GM19397 (cell line): ENCODE measurements around the gene MLLT11.
"Not testable (repeated sequence)": the region's sequence is repeated elsewhere in the genome, so short reads cannot be mapped to it uniquely, and the experiment has no call there.

Source experiments
- ATAC-seq: cut with Tn5 transposase; IDR thresholded peaks from one replicate; pipeline ENCODE4 v1.9.1; 2021; ENCODE audit warnings: mild to moderate bottlenecking, moderate library complexity; ENCODE audit not compliant: unreplicated experiment

MLLT11 gene

GRCh38 chr1:151055581-151055980, 4.6 kb upstream of the MLLT11 start:
- no peak for ATAC-seq

- no peak for ATAC-seq
These were observed 4.0 kb upstream of the MLLT11 start for GRCh38 chr1:151056149-151056548.

GRCh38 chr1:151058692-151059091, 1.5 kb upstream of the MLLT11 start:
- ATAC-seq, result no peak

- ATAC-seq, result peak; percentile 85
These were observed 839 bp upstream of the MLLT11 start, which contains the start of gene CDC42SE1 for GRCh38 chr1:151059109-151060006. CDC42SE1 (minus strand) TSS chr1:151059622; CDS start chr1:151055730, 3,892 bp downstream.

- ATAC-seq, result no peak
These were observed 642 bp downstream of the MLLT11 start for GRCh38 chr1:151060657-151061421.

- ATAC-seq, result no peak
These were observed 1.5 kb downstream of the MLLT11 start for GRCh38 chr1:151061704-151062103.

GRCh38 chr1:151062741-151063371, 2.7 kb downstream of the MLLT11 start:
- no peak for ATAC-seq

- ATAC-seq, result no peak
These were observed 5.0 kb downstream of the MLLT11 start for GRCh38 chr1:151065089-151065645.

GRCh38 chr1:151067185-151067584, 7.0 kb downstream of the MLLT11 start:
- ATAC-seq, result no peak

- ATAC-seq, result no peak
These were observed 8.9 kb downstream of the MLLT11 start for GRCh38 chr1:151069103-151069486.

GRCh38 chr1:151070474-151071276, 10.5 kb downstream of the MLLT11 start, which contains the start of gene GABPB2:
GABPB2 (plus strand) TSS chr1:151070761; CDS start chr1:151088190, 17,429 bp downstream.
- ATAC-seq, result peak; percentile 65

GRCh38 chr1:151072224-151072623, 12.0 kb downstream of the MLLT11 start:
- ATAC-seq, result no peak

- ATAC-seq, result no peak
These were observed 25.9 kb downstream of the MLLT11 start for GRCh38 chr1:151085953-151086559.

GRCh38 chr1:151097426-151097825, 37.2 kb downstream of the MLLT11 start:
- ATAC-seq, result not testable (repeated sequence)

GRCh38 chr1:151098126-151098525, 37.9 kb downstream of the MLLT11 start:
- ATAC-seq, result no peak

GRCh38 chr1:151104630-151105029, 44.4 kb downstream of the MLLT11 start:
- ATAC-seq, result no peak

GRCh38 chr1:151106894-151107293, 46.7 kb downstream of the MLLT11 start:
- ATAC-seq, result no peak

- ATAC-seq, result no peak
These were observed 48.1 kb downstream of the MLLT11 start for GRCh38 chr1:151108331-151108730.

- no peak for ATAC-seq
These were observed 53.7 kb downstream of the MLLT11 start for GRCh38 chr1:151113877-151114276.
